GM19025 (cell line): ENCODE results near the gene NEO1.

Source experiments
- ATAC-seq: cut with Tn5 transposase; IDR thresholded peaks from one replicate; pipeline ENCODE4 v1.9.1; 2021; ENCODE audit warnings: mild to moderate bottlenecking, low read depth, moderate library complexity; ENCODE audit not compliant: unreplicated experiment

Gene NEO1

DNA sequence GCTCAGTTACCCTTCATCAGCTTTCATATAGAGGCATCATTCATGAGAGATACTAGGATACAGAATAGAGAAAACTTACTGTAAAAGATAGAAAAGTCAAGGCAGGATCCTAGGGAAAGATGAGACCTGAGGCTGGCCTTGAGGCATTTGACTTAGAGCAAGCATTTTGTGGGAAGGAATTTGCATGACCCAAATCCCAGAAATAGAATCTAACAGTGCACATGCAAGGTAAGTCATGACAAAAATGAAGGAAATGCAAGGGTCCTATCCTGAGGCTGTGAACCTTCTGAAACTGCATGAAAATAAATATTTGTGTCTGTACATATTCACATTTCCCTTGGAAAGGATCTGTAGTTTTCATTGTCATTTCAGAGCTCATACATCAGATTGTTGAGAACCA lies 194.2 kb downstream of the NEO1 start:
- ATAC-seq: no peak

DNA sequence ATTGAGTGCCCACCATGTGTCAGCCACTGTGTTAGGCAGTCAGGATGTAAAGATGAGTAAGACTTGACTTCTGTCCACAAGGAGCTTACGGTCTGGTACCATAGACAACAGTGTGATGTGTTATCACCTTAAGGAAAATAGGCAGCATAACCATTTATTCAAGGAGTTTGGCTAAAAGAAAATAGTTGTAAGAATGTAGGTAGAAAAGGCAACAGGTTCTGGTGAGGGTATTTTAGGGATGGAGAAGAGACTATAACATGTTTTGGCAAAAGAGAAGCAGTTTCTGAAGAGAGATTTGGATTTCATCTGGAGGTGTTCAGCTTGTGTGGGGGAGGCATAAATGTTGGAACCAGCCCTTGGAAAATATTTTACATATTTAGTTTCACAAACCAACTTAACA lies 194.6 kb downstream of the NEO1 start:
- ATAC-seq: no peak

DNA sequence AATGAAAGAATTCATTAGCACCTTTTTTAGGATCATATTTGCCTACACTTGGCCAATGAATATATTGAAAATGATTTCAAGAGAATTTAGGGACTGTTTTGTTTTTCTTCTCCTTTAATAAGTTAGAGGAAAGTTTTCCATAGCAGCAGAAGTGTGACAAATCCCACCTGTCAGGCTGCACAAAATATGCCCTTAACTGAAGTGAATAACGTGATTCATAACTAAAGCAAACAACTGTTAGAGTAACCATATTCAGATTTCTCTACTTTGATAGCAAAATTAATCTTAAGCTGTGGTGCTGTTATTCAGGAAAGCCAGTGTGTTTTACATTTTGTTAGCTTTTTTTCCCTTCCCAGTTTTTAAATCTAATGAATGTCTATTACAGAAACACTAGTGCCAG lies 195.1 kb downstream of the NEO1 start:
- no peak for ATAC-seq

DNA sequence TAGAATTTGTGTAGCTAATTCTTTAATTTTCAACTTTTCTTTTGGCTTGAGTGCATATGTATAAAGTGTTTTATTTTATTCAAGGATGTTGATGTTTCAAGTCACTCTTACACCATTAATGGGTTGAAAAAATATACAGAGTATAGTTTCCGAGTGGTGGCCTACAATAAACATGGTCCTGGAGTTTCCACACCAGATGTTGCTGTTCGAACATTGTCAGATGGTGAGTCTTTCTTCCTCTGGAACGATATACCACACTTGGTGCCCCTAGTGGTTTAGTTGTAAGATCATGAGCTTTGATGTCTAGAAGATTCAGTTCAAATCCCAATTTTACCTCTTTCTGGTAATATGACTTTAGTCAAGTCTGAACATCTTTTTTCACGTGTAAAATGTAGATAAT lies 197.2 kb downstream of the NEO1 start:
- no peak for ATAC-seq

DNA sequence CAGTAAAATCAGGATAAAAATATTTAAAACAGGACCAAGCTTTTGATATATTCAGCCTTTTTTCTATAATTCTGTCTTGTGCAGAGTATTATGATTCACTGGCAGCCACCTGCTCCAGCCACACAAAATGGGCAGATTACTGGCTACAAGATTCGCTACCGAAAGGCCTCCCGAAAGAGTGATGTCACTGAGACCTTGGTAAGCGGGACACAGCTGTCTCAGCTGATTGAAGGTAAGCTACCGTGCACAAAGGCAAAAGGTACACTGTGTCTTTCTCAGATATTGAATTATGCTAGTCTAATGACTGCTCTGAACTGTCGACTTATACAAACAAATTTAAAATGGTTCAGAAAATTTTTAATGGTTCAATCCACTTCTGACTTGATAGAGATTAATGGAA lies 202.3 kb downstream of the NEO1 start:
- no peak for ATAC-seq

DNA sequence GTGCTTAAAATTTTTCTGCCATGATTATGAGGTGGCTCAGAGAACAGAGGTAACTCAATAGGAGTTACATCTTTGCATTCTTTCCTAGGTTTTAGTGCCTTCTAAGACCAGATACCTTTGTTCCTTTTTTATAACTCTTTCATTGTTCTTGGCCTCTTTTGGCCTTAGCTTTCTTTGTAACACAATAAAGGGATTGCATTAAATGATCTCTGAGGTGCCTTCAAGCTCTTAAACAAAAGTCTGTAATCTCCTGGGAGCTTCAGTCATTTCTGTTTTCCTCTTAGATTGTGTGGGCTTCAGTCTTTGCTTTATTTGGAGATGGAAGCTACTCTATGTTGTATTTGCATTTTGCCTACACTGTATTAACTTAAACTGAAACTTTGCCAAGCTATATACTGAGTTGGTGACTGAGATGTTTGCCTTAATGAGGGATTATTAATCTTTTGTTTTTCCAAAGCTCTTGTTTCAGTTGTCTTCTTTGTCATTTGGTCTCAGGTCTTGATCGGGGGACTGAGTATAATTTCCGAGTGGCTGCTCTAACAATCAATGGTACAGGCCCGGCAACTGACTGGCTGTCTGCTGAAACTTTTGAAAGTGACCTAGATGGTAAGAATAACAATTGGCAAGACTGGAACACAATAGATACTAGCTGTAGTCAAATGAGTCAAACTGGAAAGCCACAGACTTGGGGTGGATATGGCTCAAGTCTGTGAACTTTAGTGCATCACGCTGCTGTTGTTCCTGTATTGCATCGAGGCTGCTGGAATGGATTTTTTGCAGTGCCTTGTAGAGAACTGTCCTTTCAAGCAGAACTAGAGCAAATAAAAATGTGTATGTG lies 206.2 kb downstream of the NEO1 start:
- no peak for ATAC-seq

DNA sequence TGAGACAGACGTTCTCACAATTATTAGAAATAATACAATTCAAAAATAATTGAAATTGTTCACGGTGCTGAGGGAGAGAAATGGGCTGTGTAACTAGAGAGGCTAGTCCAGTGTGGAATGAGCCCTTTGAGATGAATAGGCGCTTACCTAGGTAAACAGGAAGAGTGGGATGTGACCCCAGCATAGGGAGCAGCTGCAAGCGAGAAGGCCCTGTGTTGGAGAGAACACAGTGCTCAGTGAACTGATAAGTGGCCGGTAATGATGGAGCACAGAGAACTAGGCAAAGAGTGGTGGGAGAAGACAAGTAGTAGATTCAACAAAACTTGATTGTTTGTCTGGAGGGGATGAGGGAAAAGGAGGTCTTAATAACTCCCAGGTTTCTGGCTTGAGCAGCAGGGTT lies 212.6 kb downstream of the NEO1 start:
- ATAC-seq: no peak

DNA sequence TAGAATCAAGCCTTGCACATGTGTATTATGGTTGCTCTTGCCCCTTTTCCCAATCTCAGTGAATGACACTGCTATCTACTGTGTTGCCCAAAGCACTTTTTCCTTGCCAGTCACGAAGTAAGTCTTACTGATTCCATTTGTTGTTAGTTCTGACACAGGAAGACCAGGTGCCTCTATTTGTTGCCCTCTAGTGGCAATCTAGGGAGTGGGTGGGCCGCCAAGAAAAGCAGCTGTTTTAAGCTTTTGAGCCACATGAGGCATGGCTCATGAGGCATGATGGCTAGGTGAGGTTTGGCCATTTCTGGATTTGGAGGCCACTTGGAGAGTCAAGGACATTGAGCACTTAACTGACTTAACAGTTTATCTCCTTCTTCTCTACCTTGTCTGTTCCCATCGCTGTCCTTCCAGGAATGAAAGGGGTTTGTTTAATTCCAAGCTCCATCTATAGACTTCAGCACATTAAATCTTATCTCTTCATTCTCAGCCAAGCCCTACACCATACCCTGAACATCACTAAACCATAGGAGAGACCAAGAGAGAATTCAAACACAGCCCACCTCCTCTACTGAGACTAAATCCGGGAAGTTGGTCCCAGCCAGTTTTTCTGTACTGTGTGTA lies 213.4 kb downstream of the NEO1 start:
- no peak for ATAC-seq

DNA sequence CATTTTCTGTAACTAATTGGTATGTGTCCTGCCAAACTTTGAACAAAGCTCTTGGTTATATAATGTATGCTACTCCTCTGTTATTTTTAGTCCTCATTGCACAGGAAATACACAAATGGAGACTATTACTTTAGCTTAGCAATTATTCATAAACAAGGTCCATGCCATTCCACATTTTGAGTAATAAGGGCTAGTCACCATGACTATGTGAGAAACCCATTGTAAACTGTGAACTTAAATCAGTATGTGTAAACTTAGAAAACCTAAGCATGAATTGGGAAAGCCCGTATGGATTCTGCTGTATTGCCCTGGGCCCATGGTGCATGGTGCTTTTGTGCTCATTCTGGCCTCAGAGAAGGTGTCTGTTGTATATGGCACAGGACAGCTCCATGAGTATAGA lies 216.2 kb downstream of the NEO1 start:
- ATAC-seq: no peak

DNA sequence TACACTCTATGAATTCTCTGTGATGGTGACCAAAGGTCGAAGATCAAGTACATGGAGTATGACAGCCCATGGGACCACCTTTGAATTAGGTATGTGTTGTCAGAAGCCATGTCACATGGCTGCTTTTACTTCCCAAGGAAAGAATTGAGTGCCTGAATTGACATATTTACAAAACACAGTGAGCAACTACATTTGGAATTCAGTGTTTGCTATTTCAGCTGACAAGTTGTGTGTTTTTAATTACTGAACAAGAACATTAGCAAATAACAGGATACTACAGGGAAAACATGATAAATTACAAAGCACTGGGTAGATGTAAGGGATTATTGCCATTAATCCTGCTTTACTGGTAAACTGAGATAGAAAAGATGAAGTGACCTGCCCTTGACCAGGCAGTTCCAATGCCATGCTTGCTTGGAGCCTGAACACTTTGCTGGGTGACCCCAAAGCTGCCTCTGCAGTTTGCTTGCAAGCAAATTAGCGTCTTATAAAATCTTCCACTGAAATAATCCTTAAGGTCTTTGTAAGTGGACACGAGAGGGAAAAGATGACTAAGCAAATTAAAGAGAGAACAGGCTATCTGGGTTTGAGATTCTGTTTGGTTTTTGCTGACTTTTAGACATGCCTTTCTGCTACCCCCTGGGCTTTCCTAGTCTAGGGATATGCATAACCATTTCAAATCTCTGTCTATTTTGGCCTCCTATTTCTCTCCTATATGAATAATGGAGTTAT lies 218.3 kb downstream of the NEO1 start:
- no peak for ATAC-seq

DNA sequence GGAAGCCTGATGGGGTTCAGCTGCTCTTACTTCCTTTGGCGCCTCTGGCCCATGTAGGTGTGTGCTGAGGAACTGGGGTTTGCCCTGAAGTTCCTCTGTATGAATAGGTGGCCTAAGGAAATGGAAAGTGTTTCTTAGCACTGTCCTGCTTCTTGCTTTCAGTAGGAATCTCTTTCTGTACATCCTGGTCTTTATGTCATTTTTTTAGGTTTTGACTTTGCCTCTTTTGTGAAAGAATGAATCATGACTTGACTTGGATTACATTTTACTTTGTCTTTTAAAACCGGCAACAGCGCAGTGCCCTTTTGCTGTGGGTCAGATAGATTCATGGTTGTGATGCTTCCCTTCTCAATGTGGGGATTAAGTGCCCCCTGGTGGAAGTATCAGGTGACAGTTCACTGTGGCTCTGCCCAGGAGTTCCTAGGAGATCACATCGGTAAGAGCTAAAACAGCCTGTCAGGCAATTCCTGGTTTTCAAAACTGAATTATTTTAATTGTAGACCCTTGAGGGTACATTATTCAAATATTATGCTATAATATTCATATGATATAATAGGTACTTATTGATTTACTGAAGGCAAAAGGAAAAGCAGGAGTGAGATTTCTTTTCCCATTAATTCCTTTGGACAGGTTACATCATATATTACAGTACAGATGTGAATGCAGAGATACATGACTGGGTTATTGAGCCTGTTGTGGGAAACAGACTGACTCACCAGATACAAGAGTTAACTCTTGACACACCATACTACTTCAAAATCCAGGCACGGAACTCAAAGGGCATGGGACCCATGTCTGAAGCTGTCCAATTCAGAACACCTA lies 221.1 kb downstream of the NEO1 start:
- no peak for ATAC-seq

DNA sequence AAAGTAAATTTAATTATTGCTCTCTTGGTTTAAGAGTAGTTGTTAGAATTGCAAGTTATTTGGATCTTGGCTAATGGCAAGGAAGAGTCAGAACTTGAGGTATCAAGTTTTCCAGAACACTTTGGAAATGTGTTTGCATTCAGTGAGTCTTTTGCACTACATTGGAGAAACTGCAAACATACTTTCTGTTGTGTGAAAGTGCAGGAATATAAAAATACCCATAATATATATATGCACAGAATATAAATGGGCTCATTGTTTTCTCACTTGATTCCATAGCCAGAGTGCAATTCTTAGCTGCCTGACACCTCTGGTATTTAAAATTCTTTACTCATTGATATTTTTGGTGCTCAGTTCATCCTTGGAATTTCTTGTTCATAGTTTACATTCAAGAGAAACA lies 223.6 kb downstream of the NEO1 start:
- ATAC-seq: no peak

DNA sequence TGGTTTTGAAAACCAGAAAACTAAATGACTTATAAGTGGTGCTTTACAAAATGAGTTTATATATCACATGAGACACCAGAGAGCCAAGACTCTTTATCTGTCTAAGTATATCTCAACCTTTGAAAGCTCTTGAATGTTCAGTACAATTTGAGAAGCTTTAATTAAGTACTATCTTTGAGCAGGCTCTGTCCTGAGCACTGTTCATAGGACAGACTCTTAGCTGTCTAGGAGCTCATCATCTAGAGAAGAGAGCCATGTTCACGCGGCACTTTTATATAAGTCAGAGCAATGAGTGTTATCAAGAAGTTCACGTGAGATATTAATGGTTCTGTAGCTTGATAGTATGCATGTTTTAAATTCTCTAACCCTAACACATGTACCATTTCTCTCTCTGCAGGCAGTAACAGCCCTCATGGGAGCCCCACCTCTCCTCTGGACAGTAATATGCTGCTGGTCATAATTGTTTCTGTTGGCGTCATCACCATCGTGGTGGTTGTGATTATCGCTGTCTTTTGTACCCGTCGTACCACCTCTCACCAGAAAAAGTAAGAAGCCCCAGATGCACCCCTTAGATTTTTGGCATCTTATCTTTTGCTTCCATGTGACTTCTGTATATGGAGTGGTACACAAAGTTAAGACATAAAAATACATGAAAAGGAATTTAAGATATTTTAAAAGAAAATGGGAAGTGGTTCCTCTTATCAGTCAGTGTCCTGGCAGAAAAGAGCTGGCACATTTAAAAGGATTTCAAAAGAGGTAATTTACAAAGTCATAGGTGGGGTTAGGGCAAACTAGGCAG lies 230.5 kb downstream of the NEO1 start:
- ATAC-seq: no peak

DNA sequence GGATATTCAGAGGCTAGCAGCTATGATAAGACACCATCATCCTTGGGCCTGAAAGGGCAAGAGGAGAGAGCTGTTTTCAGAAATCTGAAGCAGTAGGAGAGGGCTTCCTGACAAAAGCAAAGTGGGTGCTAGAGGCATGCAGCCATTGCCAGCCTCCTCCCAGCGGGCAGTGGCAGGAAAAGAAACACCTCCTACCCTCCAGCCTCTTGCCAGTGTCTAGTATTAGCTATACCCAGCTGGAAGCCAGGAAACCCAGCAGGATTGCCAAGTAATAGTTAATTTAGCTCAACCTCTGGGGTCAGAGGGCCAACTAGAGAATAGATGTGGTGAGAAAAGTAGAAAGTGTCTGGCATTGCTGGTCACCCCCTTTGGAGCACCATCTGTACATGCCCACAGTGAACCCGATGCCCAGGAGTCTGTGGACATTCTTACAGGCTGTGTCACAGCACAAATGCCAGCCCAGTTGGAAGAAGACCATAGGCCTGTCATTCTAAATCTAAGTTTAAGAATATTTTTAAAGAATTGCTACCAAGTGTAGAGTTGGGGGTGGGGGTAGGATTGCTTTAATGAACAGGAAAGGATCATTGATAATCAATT lies 231.2 kb downstream of the NEO1 start:
- no peak for ATAC-seq

DNA sequence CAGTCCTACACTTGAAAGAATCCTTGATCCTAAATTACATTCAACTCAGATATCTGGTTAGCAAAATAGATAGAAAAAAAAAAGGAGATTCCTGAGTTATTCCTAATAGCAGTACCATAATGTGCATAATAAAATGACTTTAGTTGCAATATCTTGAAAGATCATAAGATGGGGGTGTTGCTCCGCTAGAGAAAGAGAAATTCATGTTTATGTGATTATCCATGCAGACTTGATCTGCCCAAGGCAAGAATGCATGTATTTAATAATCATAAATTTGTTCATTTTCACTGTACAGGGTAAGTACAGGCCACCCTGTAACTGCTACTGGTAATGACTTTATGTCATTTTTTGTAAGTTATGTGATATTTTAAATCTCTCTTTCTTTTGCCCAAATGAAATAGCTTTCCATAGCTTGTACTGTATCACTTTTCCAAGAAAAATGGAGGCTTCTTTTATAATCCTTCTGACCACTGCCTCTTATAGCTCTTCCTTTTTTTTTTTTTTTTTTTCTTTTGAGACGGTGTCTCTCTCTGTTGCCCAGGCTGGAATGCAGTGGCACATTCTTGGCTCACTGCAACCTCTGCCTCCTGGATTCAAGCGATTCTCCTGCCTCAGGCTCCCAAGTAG lies 231.9 kb downstream of the NEO1 start:
- no peak for ATAC-seq

DNA sequence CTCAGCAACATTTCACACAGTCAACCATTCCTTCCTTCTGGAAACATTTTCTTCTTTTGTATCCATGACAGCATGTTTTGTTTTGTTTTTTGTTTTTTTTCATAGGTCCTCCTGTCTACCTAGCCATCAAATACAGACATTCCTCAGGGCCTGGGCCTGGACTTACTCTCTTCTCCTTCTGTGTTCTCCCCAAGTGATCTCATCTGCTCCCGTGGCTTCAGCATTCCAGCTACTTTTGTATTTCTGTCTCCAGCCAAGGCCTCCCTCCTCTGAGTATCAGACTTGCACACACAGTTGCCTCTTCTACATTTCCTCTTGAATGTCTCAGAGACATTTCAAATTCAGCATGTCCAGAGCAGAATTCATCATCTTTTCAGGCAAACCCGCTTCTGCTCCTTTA lies 234.0 kb downstream of the NEO1 start:
- ATAC-seq: no peak

DNA sequence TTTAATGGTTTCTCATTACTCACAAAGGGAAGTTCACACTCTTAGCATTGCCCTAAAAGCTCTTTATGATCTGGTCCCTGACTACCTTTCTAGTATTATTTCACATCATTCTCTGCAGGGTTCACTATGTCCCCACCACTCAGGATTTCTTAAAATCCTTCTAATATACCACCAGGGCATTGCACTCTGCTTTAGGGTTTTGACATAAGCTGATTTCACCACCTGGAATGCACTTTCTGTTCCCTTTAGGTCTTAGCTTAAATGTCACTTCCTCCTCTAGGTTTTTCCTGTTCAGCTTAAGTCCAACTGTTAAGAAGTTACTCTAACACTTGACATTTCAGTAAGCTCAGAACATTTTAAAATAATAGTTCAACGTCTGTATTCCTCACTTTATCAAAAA lies 234.8 kb downstream of the NEO1 start:
- no peak for ATAC-seq

DNA sequence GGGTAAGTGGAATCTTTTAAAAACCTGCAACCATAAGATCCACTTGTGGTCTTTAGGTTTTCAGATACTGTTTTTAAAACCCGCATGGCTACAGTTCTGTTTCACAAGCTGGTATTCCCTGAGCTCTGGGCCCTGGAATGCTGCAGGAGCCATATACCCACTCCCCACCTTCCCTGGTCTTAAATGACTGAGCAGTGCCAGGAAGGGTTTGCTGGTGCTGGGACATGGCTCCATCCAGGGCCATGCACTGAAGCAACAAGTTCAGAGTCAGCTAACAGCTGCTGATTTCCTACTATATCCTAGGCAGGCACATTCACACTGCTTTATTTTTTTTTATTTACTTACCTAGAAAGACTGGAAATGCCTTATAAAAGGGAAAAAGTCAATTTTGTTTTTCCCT lies 239.2 kb downstream of the NEO1 start:
- ATAC-seq: no peak

DNA sequence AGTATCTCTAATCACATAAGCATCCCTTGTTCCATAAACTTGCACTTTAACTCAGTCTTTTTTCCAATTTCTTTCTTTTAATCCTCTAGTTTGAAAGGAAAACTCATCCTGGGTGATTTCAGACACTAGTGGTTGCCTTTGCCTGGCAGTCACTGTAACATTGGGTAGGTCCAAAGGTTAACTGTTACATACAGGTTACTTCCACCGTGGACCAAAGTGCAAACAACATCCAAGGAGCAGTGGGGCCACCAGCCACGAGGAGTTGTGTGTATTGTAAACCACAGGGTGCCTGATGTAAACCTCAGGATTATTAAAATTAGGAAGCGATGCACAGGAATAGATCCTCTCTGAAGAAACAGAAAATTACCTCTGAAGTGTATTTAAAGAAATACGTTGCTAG lies 241.5 kb downstream of the NEO1 start:
- ATAC-seq: no peak
